IMR-90 (cell line): ENCODE data around the gene PDHA2. TPM values are rescaled to one million over a fixed set of nuclear protein-coding genes. Genes with fewer than 3 reads are reported as not detected.

Source experiments
- ATAC-seq: fragments of 200-7000 bp; cut with Tn5 transposase; 2 replicates; pipeline ENCODE4 v1.9.1; 2020; ENCODE audit warnings: low read depth, mild to moderate bottlenecking, moderate library complexity
- BruUV-seq: library from RNA; stranded (reverse); fragments of 400-500 nt; replicated peaks from 2 replicates; lab custom pipeline; 2021; lab: Mats Ljungman, UMichigan
- CTCF ChIA-PET: fragments of 300-600 bp; formaldehyde crosslinking; extraction: SDS; loops from one replicate; lab custom pipeline; 2021; ENCODE audit warnings: antibody characterized with exemption; lab: Yijun Ruan, JAX
- POLR2A ChIA-PET: fragments of 300-600 bp; sonication (Branson Sonifier 250); formaldehyde crosslinking; loops from one replicate; lab custom pipeline; 2022; ENCODE audit warnings: antibody characterized with exemption; ENCODE audit not compliant: unreplicated experiment; lab: Charles Lee
- DNase-seq: peaks from one replicate; pipeline ENCODE4 v3.0.0; 2013
- H2AFZ ChIP-seq: replicated peaks from 2 replicates; pipeline ENCODE3; 2013; ENCODE audit warnings: low read length, mild to moderate bottlenecking; ENCODE audit not compliant: poor library complexity
- H2AK5ac ChIP-seq: 2 replicates; pipeline ENCODE4 v1.6.1; 2013; ENCODE audit warnings: low read depth, low read length, inconsistent platforms
- H2AK9ac ChIP-seq: replicated peaks from 2 replicates; pipeline ENCODE3; 2013; ENCODE audit warnings: mild to moderate bottlenecking, low read depth, low read length, moderate library complexity; ENCODE audit not compliant: poor library complexity
- H2BK120ac ChIP-seq: 2 replicates; pipeline ENCODE4 v1.6.1; 2013; ENCODE audit warnings: low read depth, low read length, inconsistent platforms
- H2BK15ac ChIP-seq: 3 replicates; pipeline ENCODE4 v1.6.1; 2013; ENCODE audit warnings: low read depth, low read length, inconsistent platforms
- H2BK20ac ChIP-seq: 2 replicates; pipeline ENCODE4 v1.6.1; 2013; ENCODE audit warnings: low read depth, mild to moderate bottlenecking, inconsistent platforms, low read length, moderate library complexity
- H2BK5ac ChIP-seq: 2 replicates; pipeline ENCODE4 v1.6.1; 2013; ENCODE audit warnings: mild to moderate bottlenecking, low read depth, low read length, inconsistent platforms; ENCODE audit not compliant: poor library complexity, severe bottlenecking
- H3K14ac ChIP-seq: replicated peaks from 2 replicates; pipeline ENCODE4 v1.6.1; 2013; ENCODE audit warnings: low read depth, low read length, inconsistent platforms
- H3K18ac ChIP-seq: 2 replicates; pipeline ENCODE4 v1.6.1; 2013; ENCODE audit warnings: low read depth, low read length, control low read depth
- H3K23ac ChIP-seq: 2 replicates; pipeline ENCODE4 v1.6.1; 2013; ENCODE audit warnings: low read depth, low read length, inconsistent platforms
- H3K27ac ChIP-seq: 2 replicates; pipeline ENCODE4 v1.5.1; 2013; ENCODE audit warnings: mild to moderate bottlenecking, control low read depth, low read length; ENCODE audit not compliant: insufficient read depth
- H3K27me3 ChIP-seq: 2 replicates; pipeline ENCODE4 v1.6.1; 2013; ENCODE audit warnings: low read length; ENCODE audit not compliant: control insufficient read depth, insufficient read depth
- H3K36me3 ChIP-seq: 2 replicates; pipeline ENCODE4 v1.6.1; 2013; ENCODE audit warnings: low read length, mixed read lengths; ENCODE audit not compliant: control insufficient read depth, insufficient read depth
- H3K4ac ChIP-seq: 2 replicates; pipeline ENCODE4 v1.6.1; 2013; ENCODE audit warnings: low read depth, low read length, inconsistent platforms
- H3K4me1 ChIP-seq: 2 replicates; pipeline ENCODE4 v1.6.1; 2013; ENCODE audit warnings: low read length, mixed read lengths; ENCODE audit not compliant: control insufficient read depth, insufficient read depth
- H3K4me2 ChIP-seq: 2 replicates; pipeline ENCODE4 v1.6.1; 2013; ENCODE audit warnings: low read depth, mild to moderate bottlenecking, control low read depth, low read length, moderate library complexity
- H3K4me3 ChIP-seq: 2 replicates; pipeline ENCODE4 v1.5.1; 2013; ENCODE audit warnings: low read depth, mild to moderate bottlenecking, control low read depth, low read length, moderate library complexity; ENCODE audit not compliant: insufficient read depth
- H3K56ac ChIP-seq: 2 replicates; pipeline ENCODE4 v1.6.1; 2013; ENCODE audit warnings: low read length, inconsistent platforms; ENCODE audit not compliant: insufficient read depth; ENCODE audit errors: extremely low read depth
- H3K79me1 ChIP-seq, 2 experiments: 2 replicates each; pipeline ENCODE4 v1.6.1; 2013; ENCODE audit warnings: low read length in 2 of 2, inconsistent platforms in 1 of 2, low read depth in 1 of 2
- H3K9ac ChIP-seq: 2 replicates; pipeline ENCODE4 v1.6.1; 2013; ENCODE audit warnings: low read depth, low read length, control low read depth
- H3K9me1 ChIP-seq: 2 replicates; pipeline ENCODE4 v1.6.1; 2013; ENCODE audit warnings: low read length, inconsistent platforms; ENCODE audit not compliant: insufficient read depth
- H3K9me3 ChIP-seq: 2 replicates; pipeline ENCODE4 v1.6.1; 2013; ENCODE audit warnings: low read length; ENCODE audit not compliant: control insufficient read depth, insufficient read depth
- H4K20me1 ChIP-seq: 2 replicates; pipeline ENCODE4 v1.6.1; 2013; ENCODE audit warnings: low read length, inconsistent platforms; ENCODE audit not compliant: insufficient read depth
- H4K5ac ChIP-seq: 2 replicates; pipeline ENCODE4 v1.6.1; 2013; ENCODE audit warnings: mild to moderate bottlenecking, low read depth, low read length, control low read depth
- H4K8ac ChIP-seq, 2 experiments: 2 replicates each; pipeline ENCODE4 v1.6.1; 2013; ENCODE audit warnings: low read depth in 2 of 2, low read length in 2 of 2, control low read depth in 1 of 2, inconsistent platforms in 1 of 2
- H4K91ac ChIP-seq: 2 replicates; pipeline ENCODE4 v1.6.1; 2013; ENCODE audit warnings: low read depth, low read length, inconsistent platforms; ENCODE audit not compliant: insufficient read depth
- BHLHE40 ChIP-seq: fragments of 150-350 bp; IDR thresholded peaks from 2 replicates; pipeline ENCODE4 v1.6.1; 2016; ENCODE audit warnings: mild to moderate bottlenecking, low read depth, low read length
- CEBPB ChIP-seq: IDR thresholded peaks from 2 replicates; pipeline ENCODE4 v1.6.1; 2012; ENCODE audit warnings: low read depth, low read length, improper control_type of control experiment
- CHD1 ChIP-seq: IDR thresholded peaks from 2 replicates; pipeline ENCODE4 v1.6.1; 2012; ENCODE audit warnings: low read depth, low read length, improper control_type of control experiment
- FOS ChIP-seq: fragments of 150-350 bp; IDR thresholded peaks from 2 replicates; pipeline ENCODE4 v1.6.1; 2016; ENCODE audit warnings: low read depth, low read length
- MAFK ChIP-seq: IDR thresholded peaks from 2 replicates; pipeline ENCODE4 v1.6.1; 2012; ENCODE audit warnings: low read depth, low read length, improper control_type of control experiment
- MAZ ChIP-seq: IDR thresholded peaks from 2 replicates; pipeline ENCODE4 v1.6.1; 2012; ENCODE audit warnings: low read depth, mild to moderate bottlenecking, low read length, improper control_type of control experiment, moderate library complexity, borderline replicate concordance
- MXI1 ChIP-seq: IDR thresholded peaks from 2 replicates; pipeline ENCODE4 v1.6.1; 2012; ENCODE audit warnings: low read depth, mild to moderate bottlenecking, low read length, moderate library complexity, borderline replicate concordance
- NFE2L2 ChIP-seq: fragments of 150-350 bp; IDR thresholded peaks from 2 replicates; pipeline ENCODE4 v1.6.1; 2016; ENCODE audit warnings: low read depth, mild to moderate bottlenecking, low read length
- POLR2A ChIP-seq: IDR thresholded peaks from 2 replicates; pipeline ENCODE4 v1.6.1; 2012; ENCODE audit warnings: mild to moderate bottlenecking, low read depth, low read length
- RAD21 ChIP-seq: IDR thresholded peaks from 2 replicates; pipeline ENCODE4 v1.6.1; 2012; ENCODE audit warnings: low read length, improper control_type of control experiment
- RCOR1 ChIP-seq: IDR thresholded peaks from 2 replicates; pipeline ENCODE4 v1.6.1; 2012; ENCODE audit warnings: mild to moderate bottlenecking, low read length, improper control_type of control experiment; ENCODE audit not compliant: insufficient replicate concordance
- RFX5 ChIP-seq: IDR thresholded peaks from 2 replicates; pipeline ENCODE4 v1.8.0; 2012; ENCODE audit warnings: low read depth, mild to moderate bottlenecking, low read length, moderate library complexity
- SMC3 ChIP-seq: fragments of 150-350 bp; IDR thresholded peaks from 2 replicates; pipeline ENCODE4 v1.6.1; 2016; ENCODE audit warnings: low read depth, mild to moderate bottlenecking, antibody characterized with exemption, low read length, moderate library complexity
- WGBS, 2 experiments: methylation state at CpG; one replicate each; pipeline versions ENCODE4 v1.1.5 to v1.1.7; 2013; ENCODE audit warnings: missing lambda C conversion rate in 2 of 2; ENCODE audit not compliant: insufficient read length in 1 of 2; ENCODE audit errors: extremely low coverage in 2 of 2; 5-methylcytosine and 5-hydroxymethylcytosine counted together
- dilution Hi-C: fragments of 300-500 bp; cut with HindIII; formaldehyde crosslinking; loops from one replicate; pipeline ENCODE4 v1.14.3; 2018; ENCODE audit warnings: low sequenced_read_pairs; ENCODE audit not compliant: unreplicated experiment
- in situ Hi-C: fragments of 300-500 bp; cut with MboI; formaldehyde crosslinking; loops from 3 replicates; pipeline ENCODE4 v1.14.3; 2019; ENCODE audit warnings: low sequenced_read_pairs, inconsistent platforms, mixed read lengths
- intact Hi-C: fragments of 100-400 bp; cut with micrococcal nuclease; formaldehyde crosslinking; loops from 2 replicates; pipeline ENCODE4 v1.10.0; 2022
- polyA plus RNA-seq, 3 experiments: library from polyadenylated mRNA; depleted of rRNA; stranded (reverse); fragments of >200 nt; gene quantifications; 2 replicates each; pipeline ENCODE4 v1.2.3, GENCODE V29; 2012; ENCODE audit warnings: low replicate concordance in 1 of 3
- total RNA-seq: library from RNA; depleted of rRNA; stranded (reverse); fragments of >200 nt; gene quantifications from 2 replicates; pipeline ENCODE4 v1.2.3, GENCODE V29; 2012
- TF ChIP-seq, protein P1 (sequence below): fragments of 150-350 bp; IDR thresholded peaks from 2 replicates; pipeline ENCODE4 v1.6.1; 2016; ENCODE audit warnings: low read depth, mild to moderate bottlenecking, low read length, moderate library complexity, borderline replicate concordance
- TF ChIP-seq, protein P2 (sequence below): conservative IDR thresholded peaks from 2 replicates; pipeline ENCODE4 v1.5.1; 2012; ENCODE audit warnings: mild to moderate bottlenecking, low read depth, low read length, improper control_type of control experiment
- TF ChIP-seq, protein P3 (sequence below): fragments of 150-350 bp; IDR thresholded peaks from 2 replicates; pipeline ENCODE4 v1.6.1; 2017; ENCODE audit warnings: mild to moderate bottlenecking, antibody characterized with exemption, low read length, low read depth

The PDHA2 gene
- total and polyA plus RNA-seq, 2 of the 4 experiments (the other 2 are of a cell fraction): not detected

DNA sequence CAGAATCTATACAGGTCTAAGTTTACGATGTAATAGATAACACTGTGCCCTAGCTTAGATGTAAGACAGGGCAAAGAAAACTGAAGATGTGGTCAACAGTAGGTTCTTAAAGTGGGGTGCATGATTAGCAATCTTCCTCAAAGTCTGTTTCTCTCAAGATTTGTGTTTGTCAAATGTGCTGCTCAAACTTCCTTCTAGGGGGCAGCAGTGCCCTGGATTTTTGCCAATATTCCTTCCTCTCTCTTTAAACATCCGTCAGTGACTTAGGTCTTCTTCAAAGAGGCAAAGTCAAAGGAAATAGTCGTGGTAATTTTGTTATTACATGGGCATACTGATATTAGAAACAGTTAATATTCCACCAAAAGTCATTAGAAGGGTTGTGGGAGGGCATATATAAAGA is 4.2 kb upstream of the PDHA2 start:
- Histone ChIP-seq H3K4ac (no peak overlapping the region), H4K91ac (no peak overlapping the region), H3K9ac (no peak overlapping the region), H3K9me3 (peaks cover 7% of the 10 kb centered on the region), H2BK120ac (no peak overlapping the region), H4K20me1 (no peaks in the 10 kb centered on the region), H3K27ac (no peak overlapping the region), H3K14ac (no peak overlapping the region), H2BK20ac (no peak overlapping the region), H2AK9ac (no peak overlapping the region), H2BK15ac (no peak overlapping the region), H2BK5ac (no peak overlapping the region), H3K27me3 (no peaks in the 10 kb centered on the region), H4K8ac (no peak overlapping the region), H3K4me3 (no peak overlapping the region), H3K36me3 (no peaks in the 10 kb centered on the region), H3K4me1 (no peaks in the 10 kb centered on the region), H3K18ac (no peak overlapping the region), H3K79me1 (no peaks in the 10 kb centered on the region), H3K4me2 (no peak overlapping the region), H2AFZ (no peak overlapping the region), H3K9me1 (no peaks in the 10 kb centered on the region), H3K23ac (no peak overlapping the region), H2AK5ac (no peak overlapping the region), H3K56ac (no peak overlapping the region), H4K5ac (no peak overlapping the region)
- DNase-seq (no peak), ATAC-seq (no peak)
- intact Hi-C loops: no loop called here
- BruUV-seq: no TSS peak
- TF ChIP-seq NFE2L2 (no peak), FOS (no peak), MAFK (no peak), BHLHE40 (no peak), RFX5 (no peak), POLR2A (no peak), CHD1 (no peak), RCOR1 (no peak), RAD21 (no peak), MAZ (no peak), MXI1 (no peak), SMC3 (no peak), CEBPB (no peak)
- TF ChIP-seq, protein P1, sequence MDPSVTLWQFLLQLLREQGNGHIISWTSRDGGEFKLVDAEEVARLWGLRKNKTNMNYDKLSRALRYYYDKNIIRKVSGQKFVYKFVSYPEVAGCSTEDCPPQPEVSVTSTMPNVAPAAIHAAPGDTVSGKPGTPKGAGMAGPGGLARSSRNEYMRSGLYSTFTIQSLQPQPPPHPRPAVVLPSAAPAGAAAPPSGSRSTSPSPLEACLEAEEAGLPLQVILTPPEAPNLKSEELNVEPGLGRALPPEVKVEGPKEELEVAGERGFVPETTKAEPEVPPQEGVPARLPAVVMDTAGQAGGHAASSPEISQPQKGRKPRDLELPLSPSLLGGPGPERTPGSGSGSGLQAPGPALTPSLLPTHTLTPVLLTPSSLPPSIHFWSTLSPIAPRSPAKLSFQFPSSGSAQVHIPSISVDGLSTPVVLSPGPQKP: no peak
- TF ChIP-seq, protein P2, sequence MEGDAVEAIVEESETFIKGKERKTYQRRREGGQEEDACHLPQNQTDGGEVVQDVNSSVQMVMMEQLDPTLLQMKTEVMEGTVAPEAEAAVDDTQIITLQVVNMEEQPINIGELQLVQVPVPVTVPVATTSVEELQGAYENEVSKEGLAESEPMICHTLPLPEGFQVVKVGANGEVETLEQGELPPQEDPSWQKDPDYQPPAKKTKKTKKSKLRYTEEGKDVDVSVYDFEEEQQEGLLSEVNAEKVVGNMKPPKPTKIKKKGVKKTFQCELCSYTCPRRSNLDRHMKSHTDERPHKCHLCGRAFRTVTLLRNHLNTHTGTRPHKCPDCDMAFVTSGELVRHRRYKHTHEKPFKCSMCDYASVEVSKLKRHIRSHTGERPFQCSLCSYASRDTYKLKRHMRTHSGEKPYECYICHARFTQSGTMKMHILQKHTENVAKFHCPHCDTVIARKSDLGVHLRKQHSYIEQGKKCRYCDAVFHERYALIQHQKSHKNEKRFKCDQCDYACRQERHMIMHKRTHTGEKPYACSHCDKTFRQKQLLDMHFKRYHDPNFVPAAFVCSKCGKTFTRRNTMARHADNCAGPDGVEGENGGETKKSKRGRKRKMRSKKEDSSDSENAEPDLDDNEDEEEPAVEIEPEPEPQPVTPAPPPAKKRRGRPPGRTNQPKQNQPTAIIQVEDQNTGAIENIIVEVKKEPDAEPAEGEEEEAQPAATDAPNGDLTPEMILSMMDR: no peak
- TF ChIP-seq, protein P3, sequence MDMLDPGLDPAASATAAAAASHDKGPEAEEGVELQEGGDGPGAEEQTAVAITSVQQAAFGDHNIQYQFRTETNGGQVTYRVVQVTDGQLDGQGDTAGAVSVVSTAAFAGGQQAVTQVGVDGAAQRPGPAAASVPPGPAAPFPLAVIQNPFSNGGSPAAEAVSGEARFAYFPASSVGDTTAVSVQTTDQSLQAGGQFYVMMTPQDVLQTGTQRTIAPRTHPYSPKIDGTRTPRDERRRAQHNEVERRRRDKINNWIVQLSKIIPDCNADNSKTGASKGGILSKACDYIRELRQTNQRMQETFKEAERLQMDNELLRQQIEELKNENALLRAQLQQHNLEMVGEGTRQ: no peak
- dilution Hi-C loops: no loop called here
- in situ Hi-C loops: no loop called here
- WGBS, 2 experiments: 100% methylated on average over 1 of the region's 3 CpGs; no CpG with 5 or more reads in 1 of the 2 experiments
- POLR2A ChIA-PET: no interaction called here
- CTCF ChIA-PET: interaction anchor here (0.8 kb wide), 1 partner anchor 32 kb away, joined by 3 read pairs; no protein-coding TSS in a partner anchor
